Tibial nerve (tissue), 4 donors: Measurements from ENCODE around the gene GRIN2C.

ENCODE experiments used
- CTCF ChIP-seq, 5 experiments: fragments of 200-600 bp in 3 of 5; fragments of 450-650 bp in 2 of 5; sonication (generic) in 3 of 5; IDR thresholded peaks; one replicate each; pipeline ENCODE4 v1.5.1; 2016 to 2019; ENCODE audit warnings: antibody characterized with exemption in 5 of 5, mild to moderate bottlenecking in 3 of 5, moderate library complexity in 2 of 5
- EP300 ChIP-seq, 2 donors: sonication (generic); formaldehyde crosslinking; IDR thresholded peaks; one replicate each; pipeline ENCODE4 v1.6.1; 2017; ENCODE audit warnings: antibody characterized with exemption in 2 of 2, mild to moderate bottlenecking in 1 of 2
- POLR2A ChIP-seq, 2 donors: fragments of 450-650 bp; IDR thresholded peaks; one replicate each; pipeline ENCODE4 v1.6.1; 2017; ENCODE audit warnings: antibody characterized with exemption in 2 of 2, mild to moderate bottlenecking in 2 of 2, moderate library complexity in 2 of 2

- no peak for TF ChIP-seq CTCF (IDR thresholded peaks at IDR 0.05)
- TF ChIP-seq EP300 (IDR thresholded peaks at IDR 0.05) = no peak
- TF ChIP-seq POLR2A (IDR thresholded peaks at IDR 0.05) = no peak
Measured at GRCh38 chr17:74819801-74820436, 39.8 kb downstream of the GRIN2C start.
